ENCODE data around the gene PIGL.
"Not testable (repeated sequence)": the region's sequence is repeated elsewhere in the genome, so short reads cannot be mapped to it uniquely, and the experiment has no call there.

Gene PIGL

GRCh38 chr17:16312061-16312460 lies 95.1 kb downstream of the PIGL start:
- not testable (repeated sequence) for DNase-seq (ENCODE audit: low spot score)

GRCh38 chr17:16313139-16314090 lies 96.4 kb downstream of the PIGL start:
- peak; percentile 61 for DNase-seq (ENCODE audit: low spot score)

- DNase-seq (ENCODE audit: low spot score) = no peak
These were observed 97.2 kb downstream of the PIGL start for GRCh38 chr17:16314189-16314588.

- DNase-seq (ENCODE audit: low spot score) = no peak
These were observed 97.8 kb downstream of the PIGL start for GRCh38 chr17:16314859-16315258.

- DNase-seq (ENCODE audit: low spot score) = no peak
These were observed 103.0 kb downstream of the PIGL start for GRCh38 chr17:16319969-16320368.

- DNase-seq (ENCODE audit: low spot score) = no peak
These were observed 105.6 kb downstream of the PIGL start for GRCh38 chr17:16322636-16323035.

GRCh38 chr17:16325964-16326363 lies 109.0 kb downstream of the PIGL start:
- DNase-seq (ENCODE audit: low spot score) = no peak

GRCh38 chr17:16327018-16327417 lies 110.0 kb downstream of the PIGL start:
- no peak for DNase-seq (ENCODE audit: low spot score)

GRCh38 chr17:16328997-16329396 lies 112.0 kb downstream of the PIGL start:
- no peak for DNase-seq (ENCODE audit: low spot score)

- DNase-seq (ENCODE audit: low spot score) = no peak
These were observed 112.7 kb downstream of the PIGL start for GRCh38 chr17:16329519-16330271.

- no peak for DNase-seq (ENCODE audit: low spot score)
These were observed 121.4 kb downstream of the PIGL start for GRCh38 chr17:16338391-16338790.

GRCh38 chr17:16339402-16339801 lies 122.4 kb downstream of the PIGL start:
- DNase-seq (ENCODE audit: low spot score) = no peak

GRCh38 chr17:16339959-16340358 lies 122.9 kb downstream of the PIGL start:
- DNase-seq (ENCODE audit: low spot score) = no peak

GRCh38 chr17:16342979-16343378 lies 126.0 kb downstream of the PIGL start:
- no peak for DNase-seq (ENCODE audit: low spot score)

GRCh38 chr17:16343569-16343968 lies 126.6 kb downstream of the PIGL start:
- no peak for DNase-seq (ENCODE audit: low spot score)

- no peak for DNase-seq (ENCODE audit: low spot score)
These were observed 128.6 kb downstream of the PIGL start for GRCh38 chr17:16345565-16345964.

- no peak for DNase-seq (ENCODE audit: low spot score)
These were observed 129.8 kb downstream of the PIGL start for GRCh38 chr17:16346721-16347271.

- no peak for DNase-seq (ENCODE audit: low spot score)
These were observed 131.6 kb downstream of the PIGL start for GRCh38 chr17:16348586-16348985.

GRCh38 chr17:16349431-16349830 lies 132.4 kb downstream of the PIGL start:
- DNase-seq (ENCODE audit: low spot score) = no peak

GRCh38 chr17:16351831-16352230 lies 134.8 kb downstream of the PIGL start:
- DNase-seq (ENCODE audit: low spot score) = no peak

GRCh38 chr17:16352303-16352666 lies 135.3 kb downstream of the PIGL start:
- DNase-seq (ENCODE audit: low spot score) = peak; percentile 66

- DNase-seq (ENCODE audit: low spot score) = peak; percentile 33
These were observed 135.8 kb downstream of the PIGL start for GRCh38 chr17:16352667-16353316.
